GM12873 (cell line): Measurements from ENCODE around the gene SNTG2.

Experiments
- TF ChIP-seq, protein P1 (sequence below): IDR thresholded peaks from 2 replicates; pipeline ENCODE4 v1.5.1; 2012; ENCODE audit warnings: low read depth, mild to moderate bottlenecking, moderate library complexity, low read length, control low read depth; ENCODE audit not compliant: insufficient read depth; ENCODE audit errors: missing control alignments

SNTG2 gene

GRCh38 chr2:1099418-1099817, 148.8 kb downstream of the SNTG2 start:
- TF ChIP-seq, protein P1, sequence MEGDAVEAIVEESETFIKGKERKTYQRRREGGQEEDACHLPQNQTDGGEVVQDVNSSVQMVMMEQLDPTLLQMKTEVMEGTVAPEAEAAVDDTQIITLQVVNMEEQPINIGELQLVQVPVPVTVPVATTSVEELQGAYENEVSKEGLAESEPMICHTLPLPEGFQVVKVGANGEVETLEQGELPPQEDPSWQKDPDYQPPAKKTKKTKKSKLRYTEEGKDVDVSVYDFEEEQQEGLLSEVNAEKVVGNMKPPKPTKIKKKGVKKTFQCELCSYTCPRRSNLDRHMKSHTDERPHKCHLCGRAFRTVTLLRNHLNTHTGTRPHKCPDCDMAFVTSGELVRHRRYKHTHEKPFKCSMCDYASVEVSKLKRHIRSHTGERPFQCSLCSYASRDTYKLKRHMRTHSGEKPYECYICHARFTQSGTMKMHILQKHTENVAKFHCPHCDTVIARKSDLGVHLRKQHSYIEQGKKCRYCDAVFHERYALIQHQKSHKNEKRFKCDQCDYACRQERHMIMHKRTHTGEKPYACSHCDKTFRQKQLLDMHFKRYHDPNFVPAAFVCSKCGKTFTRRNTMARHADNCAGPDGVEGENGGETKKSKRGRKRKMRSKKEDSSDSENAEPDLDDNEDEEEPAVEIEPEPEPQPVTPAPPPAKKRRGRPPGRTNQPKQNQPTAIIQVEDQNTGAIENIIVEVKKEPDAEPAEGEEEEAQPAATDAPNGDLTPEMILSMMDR = no peak

- TF ChIP-seq, protein P1 = no peak
These were observed 150.5 kb downstream of the SNTG2 start for GRCh38 chr2:1101011-1101782.

DNA sequence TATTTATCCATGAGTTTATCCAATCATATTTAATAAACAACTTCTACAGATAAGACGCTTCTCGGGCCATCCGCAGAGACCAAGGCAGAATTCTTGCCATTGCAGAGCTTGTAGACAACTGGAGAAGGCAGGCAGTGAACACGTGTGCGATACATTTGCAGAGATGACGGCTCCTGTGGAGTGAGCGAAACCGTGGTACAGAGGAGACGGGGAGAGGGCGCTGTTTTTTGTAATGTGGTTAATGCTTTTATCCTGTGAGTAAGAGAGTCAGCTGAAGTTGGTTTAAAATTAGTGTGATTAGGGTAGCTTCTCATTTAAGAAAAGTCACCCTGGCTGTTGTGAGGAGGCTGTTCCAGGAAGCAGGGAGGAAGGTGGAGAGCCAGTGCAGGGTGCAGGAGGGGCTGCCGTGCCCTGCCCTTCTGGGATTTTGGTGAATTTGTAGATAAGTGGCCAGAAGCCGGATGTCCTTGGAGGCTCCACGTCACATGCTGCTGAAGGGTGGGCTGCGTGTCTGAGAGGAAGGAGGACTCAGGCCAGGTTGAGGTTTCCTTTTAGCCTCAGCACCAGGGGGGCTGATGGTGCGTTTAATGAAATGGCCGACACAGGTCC, 151.4 kb downstream of the SNTG2 start:
- TF ChIP-seq, protein P1 = no peak

DNA sequence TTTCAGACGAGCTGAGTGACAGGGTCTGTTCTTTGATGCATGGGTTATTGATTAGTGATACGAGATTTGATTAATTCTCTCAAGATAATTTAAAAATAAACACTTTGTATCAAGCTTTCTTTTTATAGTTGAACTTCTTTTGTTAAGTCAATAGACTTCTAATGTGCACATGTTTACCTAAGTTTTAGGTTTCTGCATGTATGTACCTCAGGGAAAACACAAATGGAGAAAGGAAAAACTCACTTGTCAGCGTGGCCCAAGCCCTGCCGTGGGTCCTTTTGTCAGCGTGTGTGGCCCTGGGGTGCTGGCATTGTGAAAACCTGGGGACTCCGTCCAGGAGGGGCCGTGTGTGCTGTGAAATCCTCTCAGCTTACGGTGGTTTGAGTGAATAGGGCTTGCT, 153.7 kb downstream of the SNTG2 start:
- TF ChIP-seq, protein P1 = no peak

GRCh38 chr2:1115843-1116539, 165.3 kb downstream of the SNTG2 start:
- TF ChIP-seq, protein P1 = no peak

GRCh38 chr2:1117569-1117968, 166.9 kb downstream of the SNTG2 start:
- TF ChIP-seq, protein P1 = no peak

GRCh38 chr2:1125217-1125616, 174.6 kb downstream of the SNTG2 start:
- TF ChIP-seq, protein P1 = no peak
